Activated T-helper 1 cell treated with anti-CD3 and anti-CD28 coated beads, Interleukin-12 subunit alpha, Interleukin-12 subunit beta, Interleukin-2, Interleukin-4 antibody, amounts not matched to agents 30 ng/mL and 10 ng/mL and 1 ng/mL, durations not matched to agents 14 hours and 24 hours and 36 hours (primary cell): ENCODE measurements around the gene CUX1. TPM values are rescaled to one million over a fixed set of nuclear protein-coding genes. Genes with fewer than 3 reads are reported as not detected.

Source experiments
- DNase-seq: peaks from one replicate; pipeline ENCODE4 v3.0.0; 2021; ENCODE audit warnings: low spot score
- H3K27ac Mint-ChIP-seq: one replicate; pipeline ENCODE4 v1.8.0; 2021; ENCODE audit warnings: mild to moderate bottlenecking, mixed read lengths
- H3K27me3 Mint-ChIP-seq: one replicate; pipeline ENCODE4 v1.8.0; 2022; ENCODE audit warnings: mild to moderate bottlenecking, moderate library complexity, mixed read lengths; ENCODE audit not compliant: insufficient read depth
- H3K36me3 Mint-ChIP-seq: one replicate; pipeline ENCODE4 v1.8.0; 2021; ENCODE audit warnings: low read depth, mixed read lengths
- H3K4me1 Mint-ChIP-seq: one replicate; pipeline ENCODE4 v1.8.0; 2021; ENCODE audit warnings: low read depth, mixed read lengths
- H3K4me3 Mint-ChIP-seq: one replicate; pipeline ENCODE4 v1.8.0; 2021; ENCODE audit warnings: mild to moderate bottlenecking, moderate library complexity, mixed read lengths
- H3K9me3 Mint-ChIP-seq: one replicate; pipeline ENCODE4 v1.8.0; 2021; ENCODE audit warnings: mixed read lengths
- intact Hi-C: fragments of 100-400 bp; cut with micrococcal nuclease; formaldehyde crosslinking; loops from one replicate; pipeline ENCODE4 v1.15.1; 2024
- total RNA-seq: library from RNA; stranded (reverse); gene quantifications from 2 replicates; pipeline ENCODE4 v1.2.3, GENCODE V29; 2022

Gene CUX1
- total RNA-seq, 1 donor from 2014 or later = 26.9 TPM

- H3K27me3 Mint-ChIP-seq = no peaks in the 10 kb centered on the region
- no peak for DNase-seq
- H3K4me1 Mint-ChIP-seq = no peaks in the 10 kb centered on the region
- no peaks in the 10 kb centered on the region for H3K9me3 Mint-ChIP-seq
- no peak overlapping the region for H3K27ac Mint-ChIP-seq
- no peak overlapping the region for H3K4me3 Mint-ChIP-seq
- H3K36me3 Mint-ChIP-seq = no peaks in the 10 kb centered on the region
- intact Hi-C loops = no loop called here
Observed at GRCh38 chr7:101896316-101896715, 78.9 kb downstream of the CUX1 start.

GRCh38 chr7:101896941-101897340 lies 79.5 kb downstream of the CUX1 start:
- H3K27ac Mint-ChIP-seq = no peak overlapping the region
- H3K27me3 Mint-ChIP-seq = no peaks in the 10 kb centered on the region
- intact Hi-C loops = no loop called here
- no peaks in the 10 kb centered on the region for H3K36me3 Mint-ChIP-seq
- H3K4me3 Mint-ChIP-seq = no peak overlapping the region
- no peaks in the 10 kb centered on the region for H3K9me3 Mint-ChIP-seq
- DNase-seq = no peak
- no peaks in the 10 kb centered on the region for H3K4me1 Mint-ChIP-seq

- no peak for DNase-seq
- no peaks in the 10 kb centered on the region for H3K4me1 Mint-ChIP-seq
- intact Hi-C loops = no loop called here
- no peaks in the 10 kb centered on the region for H3K9me3 Mint-ChIP-seq
- no peak overlapping the region for H3K27ac Mint-ChIP-seq
- H3K4me3 Mint-ChIP-seq = no peak overlapping the region
- H3K27me3 Mint-ChIP-seq = no peaks in the 10 kb centered on the region
- H3K36me3 Mint-ChIP-seq = no peaks in the 10 kb centered on the region
Observed at GRCh38 chr7:101898106-101898505, 80.7 kb downstream of the CUX1 start.

GRCh38 chr7:101899616-101900015 lies 82.2 kb downstream of the CUX1 start:
- no peak for DNase-seq
- H3K36me3 Mint-ChIP-seq = no peaks in the 10 kb centered on the region
- H3K27me3 Mint-ChIP-seq = no peaks in the 10 kb centered on the region
- intact Hi-C loops = no loop called here
- H3K4me3 Mint-ChIP-seq = no peak overlapping the region
- H3K4me1 Mint-ChIP-seq = no peaks in the 10 kb centered on the region
- no peak overlapping the region for H3K27ac Mint-ChIP-seq
- H3K9me3 Mint-ChIP-seq = no peaks in the 10 kb centered on the region

- H3K27ac Mint-ChIP-seq = no peak overlapping the region
- no peaks in the 10 kb centered on the region for H3K27me3 Mint-ChIP-seq
- no peaks in the 10 kb centered on the region for H3K9me3 Mint-ChIP-seq
- intact Hi-C loops = no loop called here
- H3K4me3 Mint-ChIP-seq = no peak overlapping the region
- no peak for DNase-seq
- H3K36me3 Mint-ChIP-seq = no peaks in the 10 kb centered on the region
- no peaks in the 10 kb centered on the region for H3K4me1 Mint-ChIP-seq
Observed at GRCh38 chr7:101900103-101900502, 82.7 kb downstream of the CUX1 start.

GRCh38 chr7:101901661-101902491 lies 84.5 kb downstream of the CUX1 start:
- no peak overlapping the region for H3K4me3 Mint-ChIP-seq
- no peaks in the 10 kb centered on the region for H3K4me1 Mint-ChIP-seq
- H3K36me3 Mint-ChIP-seq = no peaks in the 10 kb centered on the region
- H3K27me3 Mint-ChIP-seq = no peaks in the 10 kb centered on the region
- no peak for DNase-seq
- no peaks in the 10 kb centered on the region for H3K9me3 Mint-ChIP-seq
- intact Hi-C loops = no loop called here
- no peak overlapping the region for H3K27ac Mint-ChIP-seq

GRCh38 chr7:101902680-101903514 lies 85.5 kb downstream of the CUX1 start:
- Mint-ChIP-seq H3K9me3 (no peaks in the 10 kb centered on the region), H3K4me1 (no peaks in the 10 kb centered on the region), H3K36me3 (no peaks in the 10 kb centered on the region), H3K4me3 (no peak overlapping the region), H3K27ac (no peak overlapping the region), H3K27me3 (no peaks in the 10 kb centered on the region)
- intact Hi-C loops = no loop called here
- no peak for DNase-seq

- Mint-ChIP-seq H3K4me3 (no peak overlapping the region), H3K36me3 (no peaks in the 10 kb centered on the region), H3K27me3 (no peaks in the 10 kb centered on the region), H3K9me3 (no peaks in the 10 kb centered on the region), H3K4me1 (no peaks in the 10 kb centered on the region), H3K27ac (no peak overlapping the region)
- intact Hi-C loops = no loop called here
- DNase-seq = no peak
Observed at GRCh38 chr7:101903515-101903868, 86.1 kb downstream of the CUX1 start.

- Mint-ChIP-seq H3K4me3 (no peak overlapping the region), H3K36me3 (no peaks in the 10 kb centered on the region), H3K27ac (no peak overlapping the region), H3K4me1 (no peaks in the 10 kb centered on the region), H3K9me3 (no peaks in the 10 kb centered on the region), H3K27me3 (no peaks in the 10 kb centered on the region)
- no peak for DNase-seq
- intact Hi-C loops = no loop called here
Observed at GRCh38 chr7:101904019-101904418, 86.6 kb downstream of the CUX1 start.

GRCh38 chr7:101905203-101905865 lies 87.9 kb downstream of the CUX1 start:
- H3K27me3 Mint-ChIP-seq = no peaks in the 10 kb centered on the region
- H3K27ac Mint-ChIP-seq = no peak overlapping the region
- no peak overlapping the region for H3K4me3 Mint-ChIP-seq
- no peak for DNase-seq
- no peaks in the 10 kb centered on the region for H3K9me3 Mint-ChIP-seq
- no peaks in the 10 kb centered on the region for H3K36me3 Mint-ChIP-seq
- intact Hi-C loops = no loop called here
- no peaks in the 10 kb centered on the region for H3K4me1 Mint-ChIP-seq

GRCh38 chr7:101906291-101907240 lies 89.1 kb downstream of the CUX1 start:
- H3K4me1 Mint-ChIP-seq = no peaks in the 10 kb centered on the region
- H3K4me3 Mint-ChIP-seq = no peak overlapping the region
- no peaks in the 10 kb centered on the region for H3K27me3 Mint-ChIP-seq
- no peak for DNase-seq
- H3K36me3 Mint-ChIP-seq = no peaks in the 10 kb centered on the region
- H3K27ac Mint-ChIP-seq = no peak overlapping the region
- intact Hi-C loops = no loop called here
- no peaks in the 10 kb centered on the region for H3K9me3 Mint-ChIP-seq

GRCh38 chr7:101910991-101911799 lies 93.8 kb downstream of the CUX1 start:
- Mint-ChIP-seq H3K36me3 (no peaks in the 10 kb centered on the region), H3K9me3 (no peaks in the 10 kb centered on the region), H3K27ac (no peak overlapping the region), H3K4me3 (no peak overlapping the region), H3K4me1 (no peaks in the 10 kb centered on the region), H3K27me3 (no peaks in the 10 kb centered on the region)
- no peak for DNase-seq
- intact Hi-C loops = no loop called here
